HEK293T (cell line): ENCODE measurements around the gene ASAP2.

ENCODE experiments used
- ARNT ChIP-seq: fragments of 450-650 bp; IDR thresholded peaks from 2 replicates; pipeline ENCODE4 v1.6.1; 2017; ENCODE audit warnings: mild to moderate bottlenecking
- BHLHE40 ChIP-seq: fragments of 450-650 bp; IDR thresholded peaks from 2 replicates; pipeline ENCODE4 v1.6.1; 2016; ENCODE audit warnings: mild to moderate bottlenecking, moderate library complexity, borderline replicate concordance
- CTBP1 ChIP-seq: fragments of 450-650 bp; IDR thresholded peaks from 2 replicates; pipeline ENCODE4 v1.6.1; 2016; ENCODE audit warnings: borderline replicate concordance
- FOXA1 ChIP-seq: fragments of 450-650 bp; IDR thresholded peaks from 2 replicates; pipeline ENCODE4 v1.6.1; 2016; ENCODE audit warnings: mild to moderate bottlenecking
- FOXK2 ChIP-seq: fragments of 450-650 bp; IDR thresholded peaks from 2 replicates; pipeline ENCODE4 v1.6.1; 2016; ENCODE audit warnings: mild to moderate bottlenecking
- LEF1 ChIP-seq: fragments of 450-650 bp; IDR thresholded peaks from 2 replicates; pipeline ENCODE4 v1.6.1; 2017; ENCODE audit warnings: mild to moderate bottlenecking, borderline replicate concordance
- SP1 ChIP-seq: fragments of 450-650 bp; IDR thresholded peaks from 2 replicates; pipeline ENCODE4 v1.6.1; 2017
- ZNF384 ChIP-seq: fragments of 450-650 bp; IDR thresholded peaks from 2 replicates; pipeline ENCODE4 v1.6.1; 2016
- TF ChIP-seq, protein P1 (sequence below): fragments of 450-650 bp; IDR thresholded peaks from 2 replicates; pipeline ENCODE4 v1.6.1; 2016

DNA sequence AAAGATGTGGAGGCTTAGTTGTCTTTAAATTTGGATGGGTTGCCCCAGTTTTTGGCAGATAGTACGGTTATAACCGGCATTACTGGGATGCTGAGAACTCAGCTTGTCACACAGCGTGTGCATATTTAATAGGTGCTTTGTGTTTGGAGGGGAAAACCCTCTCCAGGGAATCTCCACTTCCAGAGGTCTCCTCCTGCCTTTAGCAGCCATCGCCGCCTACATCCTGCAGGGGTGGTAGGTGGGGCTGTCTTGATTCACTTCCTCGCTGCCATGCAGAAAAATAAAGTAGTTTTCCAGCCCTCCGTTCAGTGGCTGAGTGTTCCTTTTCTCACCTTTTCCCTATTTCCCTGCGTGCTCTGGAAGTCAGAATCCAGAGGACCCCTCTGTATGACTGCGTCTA lies 140.3 kb downstream of the ASAP2 start:
- no peak for TF ChIP-seq ARNT
- no peak for TF ChIP-seq BHLHE40
- TF ChIP-seq, protein P1, sequence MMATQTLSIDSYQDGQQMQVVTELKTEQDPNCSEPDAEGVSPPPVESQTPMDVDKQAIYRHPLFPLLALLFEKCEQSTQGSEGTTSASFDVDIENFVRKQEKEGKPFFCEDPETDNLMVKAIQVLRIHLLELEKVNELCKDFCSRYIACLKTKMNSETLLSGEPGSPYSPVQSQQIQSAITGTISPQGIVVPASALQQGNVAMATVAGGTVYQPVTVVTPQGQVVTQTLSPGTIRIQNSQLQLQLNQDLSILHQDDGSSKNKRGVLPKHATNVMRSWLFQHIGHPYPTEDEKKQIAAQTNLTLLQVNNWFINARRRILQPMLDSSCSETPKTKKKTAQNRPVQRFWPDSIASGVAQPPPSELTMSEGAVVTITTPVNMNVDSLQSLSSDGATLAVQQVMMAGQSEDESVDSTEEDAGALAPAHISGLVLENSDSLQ, result no peak
- TF ChIP-seq FOXK2, result no peak
- no peak for TF ChIP-seq LEF1
- TF ChIP-seq ZNF384, result no peak
- no peak for TF ChIP-seq SP1
- TF ChIP-seq CTBP1, result no peak
- TF ChIP-seq FOXA1, result no peak
